HFF-Myc (cell line): ENCODE measurements around the gene ZSCAN5A.
A peak's percentile ranks its signal among the peaks of the same experiment; 100 is the strongest.
"Not testable (repeated sequence)": the region's sequence is repeated elsewhere in the genome, so short reads cannot be mapped to it uniquely, and the experiment has no call there.

ENCODE experiments used
- DNase-seq: peaks from one replicate; pipeline ENCODE4 v3.0.0-alpha.2; 2011; ENCODE audit warnings: low read depth; ENCODE audit errors: extremely low read depth
- H3K4me3 ChIP-seq: replicated peaks from 2 replicates; pipeline ENCODE4 v1.5.1; 2011; ENCODE audit warnings: low read depth, mild to moderate bottlenecking, control low read depth, low read length
- CTCF ChIP-seq: IDR thresholded peaks from 2 replicates; pipeline ENCODE4 v1.5.1; 2012; ENCODE audit warnings: mild to moderate bottlenecking, low read depth, low read length, control low read depth; ENCODE audit errors: missing control alignments

ZSCAN5A gene

GRCh38 chr19:56263319-56263718, 51.3 kb downstream of the ZSCAN5A start:
- no peak for TF ChIP-seq CTCF
- DNase-seq, result no peak
- no peak overlapping the region for H3K4me3 ChIP-seq

- DNase-seq, H3K4me3 ChIP-seq: not testable (repeated sequence)
Measured at GRCh38 chr19:56261932-56262331, 52.7 kb downstream of the ZSCAN5A start.

GRCh38 chr19:56261145-56261544, 53.5 kb downstream of the ZSCAN5A start:
- no peak overlapping the region for H3K4me3 ChIP-seq
- TF ChIP-seq CTCF, result no peak

GRCh38 chr19:56258272-56258671, 56.4 kb downstream of the ZSCAN5A start:
- no peak for TF ChIP-seq CTCF
- no peak overlapping the region for H3K4me3 ChIP-seq
- DNase-seq, result no peak

More at GRCh38 chr19:56261145-56261544, 53.5 kb downstream of the ZSCAN5A start:
- DNase-seq, result no peak

GRCh38 chr19:56253737-56254136, 60.9 kb downstream of the ZSCAN5A start:
- no peak overlapping the region for H3K4me3 ChIP-seq
- peak; percentile 25 for DNase-seq
- no peak for TF ChIP-seq CTCF

GRCh38 chr19:56252699-56253422, 61.8 kb downstream of the ZSCAN5A start:
- peak; percentile 91 for TF ChIP-seq CTCF
- peak; percentile 43 for DNase-seq
- no peak overlapping the region for H3K4me3 ChIP-seq

GRCh38 chr19:56248736-56249338, 65.8 kb downstream of the ZSCAN5A start:
- not testable (repeated sequence) for DNase-seq, H3K4me3 ChIP-seq

- not testable (repeated sequence) for DNase-seq, H3K4me3 ChIP-seq
Measured at GRCh38 chr19:56245764-56246163, 68.9 kb downstream of the ZSCAN5A start.
